PC-9 (cell line): Measurements from ENCODE around the gene CTNND2.

Experiments
- EZH2 ChIP-seq: fragments of 200-600 bp; sonication (generic); IDR thresholded peaks from 2 replicates; pipeline ENCODE4 v1.8.0; 2017; ENCODE audit warnings: antibody characterized with exemption, low read depth
- TF ChIP-seq, protein P1 (sequence below): fragments of 200-600 bp; sonication (generic); conservative IDR thresholded peaks from 2 replicates; pipeline ENCODE4 v1.6.1; 2017; ENCODE audit warnings: mixed run types, antibody characterized with exemption, mild to moderate bottlenecking, moderate library complexity

DNA sequence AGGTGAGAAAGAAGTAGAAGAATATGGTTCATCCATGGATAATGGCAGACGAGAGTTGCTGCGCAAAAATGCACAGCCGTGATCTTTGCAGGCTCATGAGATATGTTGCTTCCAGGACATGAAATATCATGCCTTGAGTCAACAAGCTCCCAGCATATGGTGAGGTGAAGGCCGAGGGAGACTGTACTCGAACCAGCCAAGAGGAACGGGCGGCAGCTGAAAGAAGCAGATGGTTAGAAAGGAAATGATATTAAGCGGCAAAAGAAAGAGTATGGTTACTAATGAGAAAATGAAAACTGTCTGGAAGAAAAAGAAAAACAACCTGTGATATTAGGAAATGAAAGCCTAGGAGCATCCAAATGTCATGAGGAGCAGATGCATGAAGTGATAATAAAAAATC is 798.5 kb downstream of the CTNND2 start:
- TF ChIP-seq, protein P1, sequence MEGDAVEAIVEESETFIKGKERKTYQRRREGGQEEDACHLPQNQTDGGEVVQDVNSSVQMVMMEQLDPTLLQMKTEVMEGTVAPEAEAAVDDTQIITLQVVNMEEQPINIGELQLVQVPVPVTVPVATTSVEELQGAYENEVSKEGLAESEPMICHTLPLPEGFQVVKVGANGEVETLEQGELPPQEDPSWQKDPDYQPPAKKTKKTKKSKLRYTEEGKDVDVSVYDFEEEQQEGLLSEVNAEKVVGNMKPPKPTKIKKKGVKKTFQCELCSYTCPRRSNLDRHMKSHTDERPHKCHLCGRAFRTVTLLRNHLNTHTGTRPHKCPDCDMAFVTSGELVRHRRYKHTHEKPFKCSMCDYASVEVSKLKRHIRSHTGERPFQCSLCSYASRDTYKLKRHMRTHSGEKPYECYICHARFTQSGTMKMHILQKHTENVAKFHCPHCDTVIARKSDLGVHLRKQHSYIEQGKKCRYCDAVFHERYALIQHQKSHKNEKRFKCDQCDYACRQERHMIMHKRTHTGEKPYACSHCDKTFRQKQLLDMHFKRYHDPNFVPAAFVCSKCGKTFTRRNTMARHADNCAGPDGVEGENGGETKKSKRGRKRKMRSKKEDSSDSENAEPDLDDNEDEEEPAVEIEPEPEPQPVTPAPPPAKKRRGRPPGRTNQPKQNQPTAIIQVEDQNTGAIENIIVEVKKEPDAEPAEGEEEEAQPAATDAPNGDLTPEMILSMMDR = no peak
- TF ChIP-seq EZH2 = no peak
